NB4 (cell line): ENCODE results near the gene RAB7A.
"Not testable (repeated sequence)": the region's sequence is repeated elsewhere in the genome, so short reads cannot be mapped to it uniquely, and the experiment has no call there.

Experiments used
- DNase-seq: peaks from one replicate; pipeline ENCODE4 v3.0.0; 2010; ENCODE audit warnings: low read depth
- H3K4me3 ChIP-seq: one replicate; pipeline ENCODE4 v1.5.1; 2011; ENCODE audit warnings: mild to moderate bottlenecking, low read depth, low read length, moderate library complexity
- MAX ChIP-seq: IDR thresholded peaks from 2 replicates; pipeline ENCODE4 v1.6.1; 2011; ENCODE audit warnings: low read depth, low read length
- MYC ChIP-seq: IDR thresholded peaks from 2 replicates; pipeline ENCODE4 v1.6.1; 2011; ENCODE audit warnings: low read depth, low read length
- POLR2A ChIP-seq: IDR thresholded peaks from 2 replicates; pipeline ENCODE4 v1.6.1; 2011; ENCODE audit warnings: mild to moderate bottlenecking; ENCODE audit not compliant: insufficient read length; ENCODE audit errors: extremely low read depth
- TF ChIP-seq, protein P1 (sequence below): IDR thresholded peaks from one replicate; pipeline ENCODE4 v1.5.1; 2012; ENCODE audit warnings: low read depth, low read length

Gene RAB7A

DNA sequence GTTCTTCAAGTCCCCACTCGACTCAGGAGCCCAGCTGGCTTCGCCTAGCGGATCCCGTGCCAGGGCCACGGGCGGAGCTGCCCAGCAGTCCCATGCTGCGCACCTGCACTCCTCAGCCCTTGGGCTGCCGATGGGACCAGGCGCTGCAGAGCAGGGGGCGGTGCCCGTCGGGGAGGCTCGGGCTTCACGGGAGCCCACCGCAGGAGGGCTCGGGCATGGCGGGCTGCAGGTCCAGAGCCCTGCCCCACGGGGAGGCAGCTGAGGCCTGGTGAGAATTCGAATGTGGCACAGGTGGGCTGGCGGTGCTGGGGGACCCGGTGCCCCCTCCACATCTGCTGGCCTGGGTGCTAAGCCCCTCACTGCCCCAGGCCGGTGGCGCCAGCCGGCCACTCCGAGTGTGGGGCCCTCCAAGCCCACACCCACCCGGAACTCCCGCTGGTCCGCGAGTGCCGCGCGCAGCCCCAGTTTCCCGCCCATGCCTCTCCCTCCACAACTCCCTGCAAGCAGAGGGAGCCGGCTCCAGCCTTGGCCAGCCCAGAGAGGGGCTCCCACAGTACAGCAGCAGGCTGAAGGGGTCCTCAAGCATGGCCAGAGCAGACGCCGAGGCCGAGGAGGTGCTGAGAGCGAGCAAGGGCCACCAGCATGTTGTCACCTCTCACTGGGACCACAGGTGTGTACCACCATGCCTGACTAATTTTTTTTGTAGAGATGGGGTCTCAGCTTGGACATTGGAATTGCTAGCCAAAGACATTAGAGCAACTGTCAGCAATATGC is 17.0 kb downstream of the RAB7A start:
- no peak for TF ChIP-seq POLR2A
- no peak for TF ChIP-seq MYC
- no peak for TF ChIP-seq MAX
- TF ChIP-seq, protein P1, sequence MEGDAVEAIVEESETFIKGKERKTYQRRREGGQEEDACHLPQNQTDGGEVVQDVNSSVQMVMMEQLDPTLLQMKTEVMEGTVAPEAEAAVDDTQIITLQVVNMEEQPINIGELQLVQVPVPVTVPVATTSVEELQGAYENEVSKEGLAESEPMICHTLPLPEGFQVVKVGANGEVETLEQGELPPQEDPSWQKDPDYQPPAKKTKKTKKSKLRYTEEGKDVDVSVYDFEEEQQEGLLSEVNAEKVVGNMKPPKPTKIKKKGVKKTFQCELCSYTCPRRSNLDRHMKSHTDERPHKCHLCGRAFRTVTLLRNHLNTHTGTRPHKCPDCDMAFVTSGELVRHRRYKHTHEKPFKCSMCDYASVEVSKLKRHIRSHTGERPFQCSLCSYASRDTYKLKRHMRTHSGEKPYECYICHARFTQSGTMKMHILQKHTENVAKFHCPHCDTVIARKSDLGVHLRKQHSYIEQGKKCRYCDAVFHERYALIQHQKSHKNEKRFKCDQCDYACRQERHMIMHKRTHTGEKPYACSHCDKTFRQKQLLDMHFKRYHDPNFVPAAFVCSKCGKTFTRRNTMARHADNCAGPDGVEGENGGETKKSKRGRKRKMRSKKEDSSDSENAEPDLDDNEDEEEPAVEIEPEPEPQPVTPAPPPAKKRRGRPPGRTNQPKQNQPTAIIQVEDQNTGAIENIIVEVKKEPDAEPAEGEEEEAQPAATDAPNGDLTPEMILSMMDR: no peak
- DNase-seq: no peak
- no peak overlapping the region for H3K4me3 ChIP-seq

DNA sequence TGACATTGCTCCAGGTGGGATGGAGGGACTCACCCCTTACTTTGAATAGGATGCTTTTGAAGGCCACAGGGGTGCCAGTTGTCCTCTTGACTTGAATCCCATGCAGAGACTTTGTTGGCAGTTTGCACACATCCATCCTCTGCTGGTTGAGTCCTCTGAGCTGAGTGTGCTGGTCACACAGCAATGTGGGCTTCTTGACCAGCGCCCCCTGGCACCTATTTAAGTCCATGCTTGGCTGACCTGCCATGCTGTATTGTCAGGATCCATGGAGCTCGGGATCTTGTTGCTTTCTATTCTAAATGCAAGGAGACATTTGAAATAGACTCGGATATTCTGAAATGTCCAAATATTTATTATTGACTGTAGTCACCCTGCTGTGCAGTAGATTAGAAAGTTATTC is 19.8 kb downstream of the RAB7A start:
- TF ChIP-seq MYC (no peak), MAX (no peak), POLR2A (no peak)
- TF ChIP-seq, protein P1: no peak
- no peak overlapping the region for H3K4me3 ChIP-seq
- DNase-seq: no peak

GRCh38 chr3:128746881-128747280 is 20.9 kb downstream of the RAB7A start:
- TF ChIP-seq MAX: no peak
- TF ChIP-seq POLR2A: no peak
- no peak for TF ChIP-seq MYC
- TF ChIP-seq, protein P1: no peak

DNA sequence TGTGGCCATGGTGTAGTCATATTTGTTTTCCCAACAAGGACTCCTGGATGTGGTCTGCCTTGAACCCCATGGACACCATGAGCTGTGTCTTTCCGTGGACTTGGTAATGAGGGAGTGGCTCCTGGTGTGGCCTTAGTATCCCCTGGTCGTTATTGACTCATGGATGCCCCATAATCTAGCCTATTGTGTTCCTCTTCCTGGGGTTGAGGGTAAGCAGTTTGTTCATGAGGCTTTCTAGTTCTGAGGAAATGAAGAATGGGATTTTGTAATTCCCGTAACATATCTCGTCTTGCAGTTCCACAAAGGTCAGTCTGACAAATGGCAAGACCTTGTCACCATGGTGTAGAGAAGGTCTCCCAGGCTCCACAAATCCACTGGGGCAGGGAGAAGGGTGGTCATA is 22.6 kb downstream of the RAB7A start:
- TF ChIP-seq POLR2A: no peak
- TF ChIP-seq, protein P1: no peak
- no peak for TF ChIP-seq MYC
- TF ChIP-seq MAX: no peak
- H3K4me3 ChIP-seq: no peak overlapping the region
- no peak for DNase-seq

More at GRCh38 chr3:128746881-128747280, 20.9 kb downstream of the RAB7A start:
- H3K4me3 ChIP-seq: no peak overlapping the region
- no peak for DNase-seq

GRCh38 chr3:128749035-128749434 is 23.1 kb downstream of the RAB7A start:
- no peak for TF ChIP-seq POLR2A
- no peak for TF ChIP-seq MAX
- TF ChIP-seq MYC: no peak
- no peak for DNase-seq
- no peak overlapping the region for H3K4me3 ChIP-seq

GRCh38 chr3:128749561-128749960 is 23.6 kb downstream of the RAB7A start:
- H3K4me3 ChIP-seq, DNase-seq: not testable (repeated sequence)

DNA sequence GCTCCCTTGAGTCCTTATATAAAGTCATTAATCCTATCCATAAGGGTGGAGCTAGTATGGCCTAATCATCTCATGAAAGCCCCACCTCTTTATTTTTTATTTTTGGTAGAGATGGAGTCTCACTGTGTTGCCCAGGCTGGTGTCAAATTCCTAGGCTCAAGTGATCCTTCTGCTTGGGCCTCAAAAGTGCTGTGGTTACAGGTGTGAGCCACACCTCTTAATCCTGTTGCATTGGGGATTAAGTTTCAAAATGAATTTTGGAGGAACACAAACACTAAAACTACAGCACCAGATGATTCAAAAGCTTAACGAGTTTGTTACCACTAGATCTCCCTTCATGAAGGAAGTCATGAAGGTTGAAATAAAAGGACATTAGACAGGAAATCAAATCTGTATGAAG is 27.7 kb downstream of the RAB7A start:
- no peak for DNase-seq
- TF ChIP-seq MAX (no peak), MYC (no peak), POLR2A (no peak)
- TF ChIP-seq, protein P1: no peak

More for the DNA sequence above, 27.7 kb downstream of the RAB7A start:
- H3K4me3 ChIP-seq: no peak overlapping the region
